ENCODE measurements around the gene PPIB. TPM values are rescaled to one million over a fixed set of nuclear protein-coding genes. Genes with fewer than 3 reads are reported as not detected.
"Not testable (repeated sequence)": the region's sequence is repeated elsewhere in the genome, so short reads cannot be mapped to it uniquely, and the experiment has no call there.

The PPIB gene
- polyA plus RNA-seq, 1 donor: 256 TPM

- no peak for DNase-seq (ENCODE audit: low read depth)
These were observed 20.9 kb downstream of the PPIB start for GRCh38 chr15:64141798-64142512.

GRCh38 chr15:64138331-64138941, 24.4 kb downstream of the PPIB start:
- no peak for DNase-seq (ENCODE audit: low read depth)

- DNase-seq (ENCODE audit: low read depth): no peak
These were observed 25.5 kb downstream of the PPIB start for GRCh38 chr15:64137226-64137833.

GRCh38 chr15:64136347-64136746, 26.5 kb downstream of the PPIB start:
- DNase-seq (ENCODE audit: low read depth): no peak

GRCh38 chr15:64134345-64134829, 28.4 kb downstream of the PPIB start:
- DNase-seq (ENCODE audit: low read depth): no peak

GRCh38 chr15:64133623-64134344, 29.0 kb downstream of the PPIB start:
- no peak for DNase-seq (ENCODE audit: low read depth)

- DNase-seq (ENCODE audit: low read depth): no peak
These were observed 30.6 kb downstream of the PPIB start for GRCh38 chr15:64132217-64132616.

GRCh38 chr15:64131547-64131946, 31.3 kb downstream of the PPIB start:
- DNase-seq (ENCODE audit: low read depth): no peak

GRCh38 chr15:64130159-64130558, 32.7 kb downstream of the PPIB start:
- DNase-seq (ENCODE audit: low read depth): no peak

- DNase-seq (ENCODE audit: low read depth): no peak
These were observed 35.1 kb downstream of the PPIB start for GRCh38 chr15:64127521-64128270.

- no peak for DNase-seq (ENCODE audit: low read depth)
These were observed 36.8 kb downstream of the PPIB start for GRCh38 chr15:64125978-64126377.

GRCh38 chr15:64122936-64123351, 39.9 kb downstream of the PPIB start:
- DNase-seq (ENCODE audit: low read depth): no peak

GRCh38 chr15:64122444-64122843, 40.4 kb downstream of the PPIB start:
- no peak for DNase-seq (ENCODE audit: low read depth)

GRCh38 chr15:64121614-64122013, 41.2 kb downstream of the PPIB start:
- no peak for DNase-seq (ENCODE audit: low read depth)

- DNase-seq (ENCODE audit: low read depth): not testable (repeated sequence)
These were observed 42.5 kb downstream of the PPIB start for GRCh38 chr15:64120322-64120721.

GRCh38 chr15:64117759-64118487, 44.9 kb downstream of the PPIB start:
- DNase-seq (ENCODE audit: low read depth): no peak

GRCh38 chr15:64112904-64113303, 49.9 kb downstream of the PPIB start:
- no peak for DNase-seq (ENCODE audit: low read depth)

GRCh38 chr15:64112073-64112772, 50.6 kb downstream of the PPIB start:
- no peak for DNase-seq (ENCODE audit: low read depth)

- DNase-seq (ENCODE audit: low read depth): no peak
These were observed 51.2 kb downstream of the PPIB start for GRCh38 chr15:64111679-64112050.

GRCh38 chr15:64110950-64111678, 51.7 kb downstream of the PPIB start:
- no peak for DNase-seq (ENCODE audit: low read depth)
